Tibial artery (tissue), 4 donors: Measurements from ENCODE around the gene STK4.

ENCODE experiments used
- DNase-seq, 2 donors: peaks; one replicate each; pipeline ENCODE4 v3.0.0-alpha.2; 2019
- H3K27ac ChIP-seq, 2 donors: fragments of 200-600 bp; sonication (generic) in 1 of 2; 1 replicate in 1 of 2; 2 replicates in 1 of 2; pipeline ENCODE4 v1.5.1; 2018 to 2019; ENCODE audit warnings: mild to moderate bottlenecking in 1 of 2
- H3K27me3 ChIP-seq, 2 donors: fragments of 200-600 bp; sonication (generic) in 1 of 2; one replicate each; pipeline versions ENCODE4 v1.5.1 to v1.6.0; 2016 to 2019
- H3K36me3 ChIP-seq, 3 donors: fragments of 200-600 bp; sonication (generic) in 2 of 3; one replicate each; pipeline ENCODE4 v1.5.1; 2016 to 2019; ENCODE audit warnings: mild to moderate bottlenecking in 2 of 3
- H3K4me1 ChIP-seq, 4 donors: fragments of 200-600 bp; sonication (generic) in 2 of 4; 1 replicate in 3 of 4; 2 replicates in 1 of 4; pipeline ENCODE4 v1.5.1; 2016 to 2019
- H3K4me3 ChIP-seq, 2 donors: fragments of 200-600 bp; sonication (generic) in 1 of 2; 1 replicate in 1 of 2; 2 replicates in 1 of 2; pipeline ENCODE4 v1.5.1; 2018 to 2019; ENCODE audit warnings: mild to moderate bottlenecking in 2 of 2
- H3K9me3 ChIP-seq, 3 donors: fragments of 200-600 bp; sonication (generic) in 1 of 3; one replicate each; pipeline ENCODE4 v1.5.1; 2016 to 2019
- CTCF ChIP-seq, 2 experiments: fragments of 200-600 bp in 1 of 2; fragments of 450-650 bp in 1 of 2; IDR thresholded peaks; one replicate each; pipeline ENCODE4 v1.5.1; 2017 to 2019; ENCODE audit warnings: antibody characterized with exemption in 2 of 2, mild to moderate bottlenecking in 1 of 2, moderate library complexity in 1 of 2
- intact Hi-C: fragments of 100-400 bp; cut with DNase I; formaldehyde crosslinking; loops from one replicate; pipeline ENCODE4 v1.15.0; 2023; ENCODE audit warnings: low total_unique reads

The STK4 gene

GRCh38 chr20:44952731-44953130, 13.6 kb upstream of the STK4 start:
- H3K27me3 ChIP-seq: no peaks in the 10 kb centered on the region
- H3K27ac ChIP-seq: no peak overlapping the region
- intact Hi-C loops: loop anchor here (10.0 kb wide), 1 partner anchor 198 kb away; no protein-coding TSS in a partner anchor
- H3K4me1 ChIP-seq: no peaks in the 10 kb centered on the region
- DNase-seq: no peak
- H3K9me3 ChIP-seq: no peaks in the 10 kb centered on the region
- TF ChIP-seq CTCF (IDR thresholded peaks at IDR 0.05): no peak
- H3K36me3 ChIP-seq: peaks cover 76 to 92% (median 87%) of the 10 kb centered on the region in 3 donors
- no peak overlapping the region for H3K4me3 ChIP-seq

- no peak overlapping the region for H3K27ac ChIP-seq
- H3K4me1 ChIP-seq: peaks cover 0 to 12% (median 5%) of the 10 kb centered on the region in 4 donors
- H3K27me3 ChIP-seq: no peaks in the 10 kb centered on the region
- DNase-seq: no peak
- no peaks in the 10 kb centered on the region for H3K9me3 ChIP-seq
- H3K36me3 ChIP-seq: peaks cover 63 to 77% (median 72%) of the 10 kb centered on the region in 3 donors
- intact Hi-C loops: loop anchor here (10.0 kb wide), 1 partner anchor 199 kb away; no protein-coding TSS in a partner anchor
- no peak for TF ChIP-seq CTCF (IDR thresholded peaks at IDR 0.05)
- no peak overlapping the region for H3K4me3 ChIP-seq
Observed at GRCh38 chr20:44954211-44954610, 12.1 kb upstream of the STK4 start.

DNA sequence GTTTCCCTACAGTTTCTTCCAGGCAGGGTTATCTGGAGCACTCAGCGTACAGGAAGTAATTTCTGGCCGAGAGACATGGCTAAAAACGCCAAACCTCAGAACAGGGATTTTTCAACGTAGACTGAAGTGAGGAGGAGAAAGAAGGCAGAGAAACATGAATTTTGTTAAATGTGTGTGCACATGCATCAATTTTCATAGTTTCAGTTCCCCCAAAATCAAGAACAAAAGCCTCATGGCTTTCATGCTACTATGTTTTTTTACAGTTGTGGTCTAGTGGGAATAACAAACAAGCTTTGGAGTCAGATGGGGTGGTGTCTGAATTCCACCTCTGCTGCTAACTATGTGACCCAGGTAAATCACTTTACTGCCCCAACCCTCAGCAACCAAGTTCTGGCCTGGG, 11.0 kb upstream of the STK4 start:
- Histone ChIP-seq H3K27ac (no peak overlapping the region), H3K9me3 (no peaks in the 10 kb centered on the region), H3K27me3 (no peaks in the 10 kb centered on the region), H3K4me1 (peaks cover 0 to 17% (median 9%) of the 10 kb centered on the region in 4 donors), H3K36me3 (peaks cover 55 to 66% (median 61%) of the 10 kb centered on the region in 3 donors), H3K4me3 (no peak overlapping the region)
- intact Hi-C loops: loop anchor here (10.0 kb wide), 1 partner anchor 200 kb away; no protein-coding TSS in a partner anchor
- no peak for DNase-seq
- TF ChIP-seq CTCF (IDR thresholded peaks at IDR 0.05): no peak

- no peak overlapping the region for H3K27ac ChIP-seq
- no peak overlapping the region for H3K4me3 ChIP-seq
- no peak for TF ChIP-seq CTCF (IDR thresholded peaks at IDR 0.05)
- H3K36me3 ChIP-seq: peaks cover 44 to 55% (median 50%) of the 10 kb centered on the region in 3 donors
- H3K9me3 ChIP-seq: no peaks in the 10 kb centered on the region
- no peaks in the 10 kb centered on the region for H3K27me3 ChIP-seq
- DNase-seq: no peak
- H3K4me1 ChIP-seq: peaks cover 0 to 23% (median 13%) of the 10 kb centered on the region in 4 donors
- intact Hi-C loops: loop anchor here (10.0 kb wide), 1 partner anchor 202 kb away; no protein-coding TSS in a partner anchor
Observed at GRCh38 chr20:44956410-44956809, 9.9 kb upstream of the STK4 start.

DNA sequence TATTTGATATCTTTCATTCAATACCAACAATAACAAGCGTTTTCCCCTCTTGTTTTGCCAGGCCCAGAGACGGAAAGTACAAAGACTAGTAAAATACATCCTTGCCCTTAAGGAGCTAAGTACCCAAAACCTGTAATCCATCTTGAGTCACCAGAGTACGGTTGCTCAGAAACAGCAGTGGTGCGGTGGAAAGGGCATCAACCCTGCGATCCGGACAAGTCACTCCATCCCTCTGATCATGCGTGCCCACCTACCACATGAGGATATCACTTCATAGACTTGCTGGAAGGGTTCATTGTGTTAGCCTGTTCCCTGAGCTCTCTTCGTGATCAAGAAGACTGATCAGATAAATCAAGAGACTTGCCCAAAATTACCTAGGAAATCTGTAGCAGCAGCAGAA, 8.0 kb upstream of the STK4 start:
- TF ChIP-seq CTCF (IDR thresholded peaks at IDR 0.05): no peak

More for the DNA sequence above, 8.0 kb upstream of the STK4 start:
- Histone ChIP-seq H3K4me1 (peaks cover 0 to 23% (median 13%) of the 10 kb centered on the region in 4 donors), H3K4me3 (no peak overlapping the region), H3K27ac (no peak overlapping the region), H3K27me3 (no peaks in the 10 kb centered on the region), H3K36me3 (peaks cover 31 to 36% (median 31%) of the 10 kb centered on the region in 3 donors), H3K9me3 (no peaks in the 10 kb centered on the region)
- intact Hi-C loops: loop anchor here (10.0 kb wide), 1 partner anchor 203 kb away; no protein-coding TSS in a partner anchor
- DNase-seq: no peak
